Femur (tissue), 1 donor: ENCODE measurements around the gene GDPD5.

Source experiments
- DNase-seq: peaks from one replicate; pipeline ENCODE4 v3.0.0-alpha.2; 2017

Gene GDPD5

DNA sequence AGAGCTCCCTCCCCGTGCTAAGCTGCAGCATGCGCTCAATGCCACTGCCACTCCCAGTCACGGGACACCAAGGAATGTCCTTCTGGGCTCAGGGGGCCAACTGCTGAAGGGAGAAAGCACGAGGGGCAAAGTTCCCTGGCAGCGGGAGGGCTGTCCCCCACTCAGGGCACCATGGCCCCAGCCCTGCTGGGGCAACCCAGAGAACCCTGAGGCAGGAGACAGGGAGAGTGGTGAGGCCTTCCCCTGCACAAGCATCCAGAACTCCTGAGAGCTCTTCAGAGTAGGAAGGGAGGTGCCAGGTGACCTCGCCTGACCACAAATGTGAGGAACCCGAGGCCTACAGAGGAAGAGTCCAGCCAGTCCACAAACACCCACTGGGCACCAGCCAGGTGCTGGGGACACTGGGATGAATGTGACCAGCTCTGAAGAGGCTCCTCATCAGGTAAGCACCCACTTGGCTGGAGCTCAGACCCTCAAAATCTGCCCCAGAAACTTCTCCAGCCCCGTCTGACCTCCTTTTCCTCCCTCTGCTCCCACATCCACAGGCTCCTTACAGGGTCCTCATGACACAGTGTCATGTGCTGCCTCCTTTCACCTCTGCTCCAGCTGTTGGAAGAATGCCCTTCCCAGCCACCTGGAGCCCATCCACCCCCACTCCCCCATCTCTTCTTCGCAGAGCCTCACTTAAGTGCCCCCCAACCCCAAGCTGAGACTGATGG is 15.6 kb downstream of the GDPD5 start:
- no peak for DNase-seq

GRCh38 chr11:75509020-75509720 is 16.6 kb downstream of the GDPD5 start:
- DNase-seq: no peak

GRCh38 chr11:75508051-75508561 is 17.6 kb downstream of the GDPD5 start:
- no peak for DNase-seq

GRCh38 chr11:75507571-75507970 is 18.2 kb downstream of the GDPD5 start:
- DNase-seq: no peak

- no peak for DNase-seq
Observed at GRCh38 chr11:75506827-75507226, 18.9 kb downstream of the GDPD5 start.

DNA sequence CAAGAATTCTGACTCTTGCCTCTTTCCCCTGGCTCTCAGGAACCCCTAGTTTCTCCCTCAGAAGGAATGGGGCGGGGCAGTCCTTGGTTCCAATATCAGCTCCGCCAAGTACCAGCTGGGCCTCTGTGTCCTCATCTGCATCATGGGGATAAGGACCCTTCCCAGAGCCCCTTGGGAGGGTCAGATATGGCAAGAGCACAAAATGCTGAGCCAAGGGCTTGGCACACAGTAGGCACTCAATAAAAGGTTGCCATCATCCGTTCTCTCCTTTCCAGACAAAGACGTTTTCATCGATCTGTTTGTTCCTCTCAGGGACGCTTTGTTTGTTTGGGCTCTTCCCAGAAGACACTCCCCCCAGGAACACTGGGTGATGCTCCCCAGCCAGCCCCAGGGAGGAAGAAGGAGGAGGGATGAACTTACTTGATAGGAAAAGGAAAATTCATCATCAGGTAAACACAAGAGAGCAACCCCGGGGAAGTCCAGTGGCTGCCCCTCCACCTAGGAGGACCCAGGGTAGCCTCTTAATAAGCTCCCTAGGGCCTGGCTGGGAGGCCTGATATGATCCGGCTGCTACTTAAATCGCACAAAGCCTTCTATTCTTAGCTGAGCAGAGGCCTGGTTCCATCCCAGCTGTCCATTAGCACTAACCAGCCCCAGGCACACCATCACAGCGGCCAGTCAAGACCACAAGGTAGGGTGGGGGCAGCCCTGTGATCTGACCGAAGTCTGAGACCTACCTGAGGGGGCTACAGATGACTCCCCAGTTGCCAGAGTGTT is 19.6 kb downstream of the GDPD5 start:
- no peak for DNase-seq

- no peak for DNase-seq
Observed at GRCh38 chr11:75504501-75504900, 21.2 kb downstream of the GDPD5 start.

DNA sequence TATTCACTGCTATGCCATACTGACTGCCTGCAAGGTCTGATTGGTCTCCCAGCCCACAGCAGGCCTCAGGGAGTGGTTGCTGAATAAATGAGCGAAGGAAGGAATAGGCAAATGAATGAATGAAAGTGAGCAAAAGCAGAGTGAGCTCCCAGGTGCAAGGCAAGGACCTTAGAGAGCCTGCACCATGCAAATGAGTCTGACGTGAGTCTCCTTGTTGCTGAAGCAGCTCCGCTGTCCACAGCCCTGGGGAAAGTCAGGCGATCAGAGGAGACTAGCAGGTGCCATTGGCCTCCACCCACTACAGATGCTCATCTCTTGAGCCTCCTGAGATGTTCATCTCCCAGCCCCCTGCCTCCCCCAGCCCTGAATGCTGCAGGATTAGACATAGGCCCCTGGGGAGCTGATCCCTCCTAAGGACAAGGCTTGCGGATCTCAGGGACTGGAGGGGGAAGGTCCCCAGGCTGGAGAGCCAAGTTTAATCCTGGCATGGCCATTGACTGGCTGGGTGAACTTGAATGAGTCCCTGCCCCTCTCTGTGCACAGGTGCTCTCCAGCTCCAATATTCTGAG is 22.1 kb downstream of the GDPD5 start:
- no peak for DNase-seq

GRCh38 chr11:75502138-75502537 is 23.6 kb downstream of the GDPD5 start:
- no peak for DNase-seq

DNA sequence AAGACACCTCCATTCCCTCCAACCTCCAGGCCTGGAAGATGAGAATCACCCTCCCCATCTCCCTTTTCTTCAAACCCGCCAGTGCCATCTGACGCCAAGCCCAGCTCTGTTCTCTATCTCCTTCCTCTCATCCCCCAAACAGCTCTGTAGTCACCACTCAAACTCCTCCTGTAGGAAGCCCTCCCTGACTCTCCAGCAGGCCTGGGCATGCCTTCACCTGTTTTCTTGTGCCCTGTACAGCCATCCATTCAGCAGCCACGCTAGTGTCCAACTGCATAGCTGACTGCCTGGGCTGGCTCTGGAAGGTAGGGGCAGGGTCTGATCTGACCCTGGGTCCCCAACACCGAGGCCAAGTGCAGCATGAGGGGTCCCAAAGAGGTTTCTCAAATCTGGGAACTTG is 25.0 kb downstream of the GDPD5 start:
- no peak for DNase-seq

DNA sequence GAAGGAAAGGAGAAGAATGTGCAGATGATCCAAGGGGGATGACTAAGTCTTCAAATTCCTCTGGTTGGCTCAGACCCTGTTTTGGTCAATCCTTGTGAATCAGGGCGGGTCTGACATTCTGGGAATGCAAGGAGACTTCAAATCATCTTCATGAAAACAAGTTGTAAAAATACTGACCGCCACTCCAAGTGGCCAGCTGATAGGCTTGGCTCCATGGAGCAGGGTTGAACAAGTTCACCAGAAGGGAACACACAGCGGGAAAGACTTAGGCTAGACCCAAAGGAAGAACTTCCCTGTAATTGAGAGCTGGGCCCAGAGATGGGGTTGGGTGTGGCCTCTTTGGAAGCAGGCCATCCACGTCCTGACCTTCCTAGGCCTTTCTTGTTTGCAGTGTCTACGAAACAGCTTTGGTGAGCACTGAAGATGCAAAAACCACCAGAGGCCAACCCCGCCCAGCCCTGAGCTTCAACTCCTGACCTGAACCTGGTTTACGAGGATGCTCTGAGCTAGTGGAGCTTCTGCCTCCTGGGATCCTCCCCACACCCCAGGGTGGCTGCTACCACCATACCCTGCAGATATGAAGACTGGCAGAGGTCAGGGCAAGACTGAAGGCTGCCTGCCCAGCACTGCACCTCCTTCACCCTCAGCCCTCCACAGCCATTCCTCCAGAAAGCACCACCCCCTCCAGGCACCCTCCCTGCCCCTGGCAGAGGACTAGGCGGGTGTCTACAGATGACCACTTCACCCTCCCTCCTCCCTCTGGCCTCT is 26.1 kb downstream of the GDPD5 start:
- peak; percentile 60 for DNase-seq

DNA sequence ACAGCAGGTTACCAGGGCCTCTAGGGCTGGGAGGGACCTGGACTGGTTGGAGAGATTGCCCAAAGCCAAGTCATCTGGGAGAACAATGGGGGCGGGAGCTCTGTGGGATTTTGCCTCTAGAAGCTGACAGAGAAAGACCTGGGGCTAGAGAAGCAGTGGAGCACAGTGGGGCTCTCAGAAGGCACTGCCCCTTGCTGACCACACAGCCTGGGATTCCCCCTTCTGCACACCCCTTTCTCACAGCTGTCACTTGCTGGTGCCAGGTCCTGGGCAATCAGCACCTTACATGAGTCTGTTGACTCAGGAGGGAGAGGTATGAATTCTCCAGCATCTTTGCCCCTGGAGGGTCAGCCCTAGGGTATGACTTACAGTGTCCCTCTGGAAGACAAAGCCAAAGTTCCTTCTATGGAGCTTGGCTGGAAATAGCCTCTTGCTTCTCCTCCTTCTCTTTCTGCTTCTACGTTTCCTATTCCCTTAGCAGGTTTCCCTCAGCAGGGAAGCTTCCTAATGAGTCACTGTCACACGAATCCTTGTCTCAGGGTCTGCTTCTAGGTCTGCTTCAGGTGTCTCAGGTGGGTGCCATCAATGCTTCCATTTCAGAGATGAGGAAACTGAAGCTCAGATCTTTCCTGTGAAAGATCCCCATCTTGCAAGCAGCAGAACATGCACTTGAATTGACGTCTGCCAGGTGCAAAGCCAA is 27.0 kb downstream of the GDPD5 start:
- DNase-seq: no peak

GRCh38 chr11:75497788-75498409 is 27.8 kb downstream of the GDPD5 start:
- no peak for DNase-seq

DNA sequence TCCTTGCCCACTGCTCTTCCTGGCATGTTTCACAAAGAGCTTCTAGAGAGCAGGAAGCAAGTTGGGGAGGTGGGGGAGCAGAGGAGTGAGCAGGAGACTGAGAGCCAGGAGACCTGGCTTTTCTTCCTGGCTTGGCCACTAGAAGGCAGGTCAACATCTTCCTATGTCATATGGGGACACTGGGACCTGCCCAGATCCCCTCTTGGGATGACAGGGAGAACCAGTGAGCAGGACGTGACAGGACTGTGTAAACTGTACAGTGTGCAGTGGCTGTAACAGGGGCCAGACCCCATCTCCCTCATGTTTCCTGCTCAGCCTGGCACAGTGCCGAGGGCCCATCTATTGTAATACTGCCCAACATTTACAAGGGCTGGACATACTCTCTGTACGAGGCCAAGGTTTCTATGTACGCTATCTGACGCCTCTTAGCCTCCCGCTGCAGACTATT is 29.4 kb downstream of the GDPD5 start:
- no peak for DNase-seq

DNA sequence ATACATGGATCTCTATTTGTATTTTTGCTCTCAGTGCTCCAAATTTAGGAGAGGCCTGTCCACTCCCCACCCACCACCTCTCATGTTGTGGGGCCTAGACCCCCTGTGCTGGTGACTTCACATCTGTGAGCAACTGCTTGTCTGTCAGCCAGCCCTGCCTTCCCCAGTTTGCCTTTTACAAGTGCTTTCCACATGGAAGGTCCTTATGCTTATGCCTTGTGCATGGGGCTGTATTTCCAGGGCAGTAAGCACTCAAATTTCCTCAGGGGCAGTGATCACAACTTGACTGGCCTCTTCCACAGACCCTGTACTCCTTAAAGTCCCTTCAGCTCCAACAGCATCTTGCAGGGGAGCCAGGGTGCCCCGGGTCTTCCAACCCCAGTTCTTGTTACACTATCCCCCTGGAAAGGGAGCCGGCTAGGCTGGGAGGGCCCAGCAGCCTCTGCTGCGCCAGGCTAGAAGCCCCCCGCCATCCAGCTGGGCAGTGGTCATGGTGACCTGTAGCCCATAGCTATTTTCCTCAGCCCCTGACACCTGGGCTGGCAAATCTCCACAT is 29.9 kb downstream of the GDPD5 start:
- DNase-seq: no peak

GRCh38 chr11:75493626-75494025 is 32.1 kb downstream of the GDPD5 start:
- DNase-seq: no peak

GRCh38 chr11:75492181-75492820 is 33.4 kb downstream of the GDPD5 start:
- DNase-seq: no peak

- no peak for DNase-seq
Observed at GRCh38 chr11:75491465-75491864, 34.3 kb downstream of the GDPD5 start.

DNA sequence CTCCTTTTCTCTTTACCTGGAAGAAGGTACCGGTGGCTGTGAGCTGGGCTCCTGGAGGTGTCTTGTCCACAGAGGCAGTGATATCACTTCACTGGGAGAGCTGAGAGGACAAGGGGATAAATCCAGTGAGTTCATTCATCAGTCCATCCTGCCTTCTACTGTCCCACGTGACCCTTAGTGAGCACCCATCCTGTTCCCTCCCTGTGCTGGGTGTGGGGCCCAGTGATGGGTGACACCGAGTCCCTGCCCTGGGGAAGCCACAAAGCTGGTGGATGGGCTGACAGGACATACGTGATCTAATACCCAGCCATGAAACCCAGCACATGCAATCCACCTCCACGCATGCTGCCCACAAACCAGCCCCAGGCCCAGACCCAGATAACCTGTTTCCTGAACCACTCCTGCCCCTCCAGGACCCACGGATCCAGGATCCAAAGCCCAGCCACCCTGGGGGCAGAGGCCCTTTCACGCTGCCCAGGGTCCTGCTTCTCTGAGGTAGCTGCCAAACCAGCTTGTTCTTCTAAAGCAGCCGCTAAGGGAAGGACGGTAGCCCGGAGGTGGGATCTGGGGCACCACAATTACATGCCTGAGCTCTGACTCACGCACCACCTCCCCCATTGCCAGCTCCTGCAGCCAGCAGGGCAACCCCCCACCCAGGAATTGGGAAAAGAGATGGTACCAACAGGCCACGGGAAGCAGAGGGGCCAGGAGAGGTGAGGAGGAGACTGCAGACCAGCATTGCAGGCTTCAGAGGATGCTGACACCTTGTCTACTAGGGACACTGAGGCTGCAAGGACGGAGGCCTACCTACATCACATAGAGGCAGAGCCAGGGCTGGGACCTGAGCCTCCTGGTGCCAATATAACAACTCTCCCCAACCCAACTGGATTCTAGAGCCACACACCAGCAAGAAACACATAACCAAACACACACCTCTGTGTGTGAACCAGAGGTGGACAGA is 35.2 kb downstream of the GDPD5 start:
- DNase-seq: no peak
